Measurements from ENCODE around the gene FAM107B. TPM values are rescaled to one million over a fixed set of nuclear protein-coding genes. Genes with fewer than 3 reads are reported as not detected.

The FAM107B gene
- total and polyA plus RNA-seq, 2 of the 13 experiments (the other 11 are each of a cell fraction or from before 2014, with no cell fraction given), result 15.7 to 24.8 TPM

- TF ChIP-seq FOXJ3 (CRISPR knock-in tag; IDR thresholded peaks at IDR 0.05; ENCODE audit: borderline replicate concordance) (0 out of 2 replicates have a peak, but pooled peaks have one; percentile 5), XRCC5 (optimal IDR thresholded peaks at IDR 0.05; ENCODE audit: low read length) (no peak), ARNT2 (CRISPR knock-in tag; IDR thresholded peaks at IDR 0.05; ENCODE audit: low read depth) (no peak), ASH2L (IDR thresholded peaks at IDR 0.05; ENCODE audit: insufficient read length, low read depth, low read length) (peak; percentile 13), ZNF770 (CRISPR knock-in tag; IDR thresholded peaks at IDR 0.05) (no peak)
- TF ChIP-seq, protein P1, sequence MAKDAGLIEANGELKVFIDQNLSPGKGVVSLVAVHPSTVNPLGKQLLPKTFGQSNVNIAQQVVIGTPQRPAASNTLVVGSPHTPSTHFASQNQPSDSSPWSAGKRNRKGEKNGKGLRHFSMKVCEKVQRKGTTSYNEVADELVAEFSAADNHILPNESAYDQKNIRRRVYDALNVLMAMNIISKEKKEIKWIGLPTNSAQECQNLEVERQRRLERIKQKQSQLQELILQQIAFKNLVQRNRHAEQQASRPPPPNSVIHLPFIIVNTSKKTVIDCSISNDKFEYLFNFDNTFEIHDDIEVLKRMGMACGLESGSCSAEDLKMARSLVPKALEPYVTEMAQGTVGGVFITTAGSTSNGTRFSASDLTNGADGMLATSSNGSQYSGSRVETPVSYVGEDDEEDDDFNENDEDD (CRISPR knock-in tag; IDR thresholded peaks at IDR 0.05; ENCODE audit: borderline replicate concordance), result no peak
- TF ChIP-seq, protein P2, sequence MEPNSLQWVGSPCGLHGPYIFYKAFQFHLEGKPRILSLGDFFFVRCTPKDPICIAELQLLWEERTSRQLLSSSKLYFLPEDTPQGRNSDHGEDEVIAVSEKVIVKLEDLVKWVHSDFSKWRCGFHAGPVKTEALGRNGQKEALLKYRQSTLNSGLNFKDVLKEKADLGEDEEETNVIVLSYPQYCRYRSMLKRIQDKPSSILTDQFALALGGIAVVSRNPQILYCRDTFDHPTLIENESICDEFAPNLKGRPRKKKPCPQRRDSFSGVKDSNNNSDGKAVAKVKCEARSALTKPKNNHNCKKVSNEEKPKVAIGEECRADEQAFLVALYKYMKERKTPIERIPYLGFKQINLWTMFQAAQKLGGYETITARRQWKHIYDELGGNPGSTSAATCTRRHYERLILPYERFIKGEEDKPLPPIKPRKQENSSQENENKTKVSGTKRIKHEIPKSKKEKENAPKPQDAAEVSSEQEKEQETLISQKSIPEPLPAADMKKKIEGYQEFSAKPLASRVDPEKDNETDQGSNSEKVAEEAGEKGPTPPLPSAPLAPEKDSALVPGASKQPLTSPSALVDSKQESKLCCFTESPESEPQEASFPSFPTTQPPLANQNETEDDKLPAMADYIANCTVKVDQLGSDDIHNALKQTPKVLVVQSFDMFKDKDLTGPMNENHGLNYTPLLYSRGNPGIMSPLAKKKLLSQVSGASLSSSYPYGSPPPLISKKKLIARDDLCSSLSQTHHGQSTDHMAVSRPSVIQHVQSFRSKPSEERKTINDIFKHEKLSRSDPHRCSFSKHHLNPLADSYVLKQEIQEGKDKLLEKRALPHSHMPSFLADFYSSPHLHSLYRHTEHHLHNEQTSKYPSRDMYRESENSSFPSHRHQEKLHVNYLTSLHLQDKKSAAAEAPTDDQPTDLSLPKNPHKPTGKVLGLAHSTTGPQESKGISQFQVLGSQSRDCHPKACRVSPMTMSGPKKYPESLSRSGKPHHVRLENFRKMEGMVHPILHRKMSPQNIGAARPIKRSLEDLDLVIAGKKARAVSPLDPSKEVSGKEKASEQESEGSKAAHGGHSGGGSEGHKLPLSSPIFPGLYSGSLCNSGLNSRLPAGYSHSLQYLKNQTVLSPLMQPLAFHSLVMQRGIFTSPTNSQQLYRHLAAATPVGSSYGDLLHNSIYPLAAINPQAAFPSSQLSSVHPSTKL (CRISPR knock-in tag; IDR thresholded peaks at IDR 0.05), result no peak
- TF ChIP-seq, protein P3, sequence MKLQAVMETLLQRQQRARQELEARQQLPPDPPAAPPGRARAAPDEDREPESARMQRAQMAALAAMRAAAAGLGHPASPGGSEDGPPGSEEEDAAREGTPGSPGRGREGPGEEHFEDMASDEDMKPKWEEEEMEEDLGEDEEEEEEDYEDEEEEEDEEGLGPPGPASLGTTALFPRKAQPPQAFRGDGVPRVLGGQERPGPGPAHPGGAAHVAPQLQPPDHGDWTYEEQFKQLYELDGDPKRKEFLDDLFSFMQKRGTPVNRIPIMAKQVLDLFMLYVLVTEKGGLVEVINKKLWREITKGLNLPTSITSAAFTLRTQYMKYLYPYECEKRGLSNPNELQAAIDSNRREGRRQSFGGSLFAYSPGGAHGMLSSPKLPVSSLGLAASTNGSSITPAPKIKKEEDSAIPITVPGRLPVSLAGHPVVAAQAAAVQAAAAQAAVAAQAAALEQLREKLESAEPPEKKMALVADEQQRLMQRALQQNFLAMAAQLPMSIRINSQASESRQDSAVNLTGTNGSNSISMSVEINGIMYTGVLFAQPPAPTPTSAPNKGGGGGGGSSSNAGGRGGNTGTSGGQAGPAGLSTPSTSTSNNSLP (IDR thresholded peaks at IDR 0.05; ENCODE audit: low read depth, low read length), result no peak
- TF ChIP-seq, protein P4, sequence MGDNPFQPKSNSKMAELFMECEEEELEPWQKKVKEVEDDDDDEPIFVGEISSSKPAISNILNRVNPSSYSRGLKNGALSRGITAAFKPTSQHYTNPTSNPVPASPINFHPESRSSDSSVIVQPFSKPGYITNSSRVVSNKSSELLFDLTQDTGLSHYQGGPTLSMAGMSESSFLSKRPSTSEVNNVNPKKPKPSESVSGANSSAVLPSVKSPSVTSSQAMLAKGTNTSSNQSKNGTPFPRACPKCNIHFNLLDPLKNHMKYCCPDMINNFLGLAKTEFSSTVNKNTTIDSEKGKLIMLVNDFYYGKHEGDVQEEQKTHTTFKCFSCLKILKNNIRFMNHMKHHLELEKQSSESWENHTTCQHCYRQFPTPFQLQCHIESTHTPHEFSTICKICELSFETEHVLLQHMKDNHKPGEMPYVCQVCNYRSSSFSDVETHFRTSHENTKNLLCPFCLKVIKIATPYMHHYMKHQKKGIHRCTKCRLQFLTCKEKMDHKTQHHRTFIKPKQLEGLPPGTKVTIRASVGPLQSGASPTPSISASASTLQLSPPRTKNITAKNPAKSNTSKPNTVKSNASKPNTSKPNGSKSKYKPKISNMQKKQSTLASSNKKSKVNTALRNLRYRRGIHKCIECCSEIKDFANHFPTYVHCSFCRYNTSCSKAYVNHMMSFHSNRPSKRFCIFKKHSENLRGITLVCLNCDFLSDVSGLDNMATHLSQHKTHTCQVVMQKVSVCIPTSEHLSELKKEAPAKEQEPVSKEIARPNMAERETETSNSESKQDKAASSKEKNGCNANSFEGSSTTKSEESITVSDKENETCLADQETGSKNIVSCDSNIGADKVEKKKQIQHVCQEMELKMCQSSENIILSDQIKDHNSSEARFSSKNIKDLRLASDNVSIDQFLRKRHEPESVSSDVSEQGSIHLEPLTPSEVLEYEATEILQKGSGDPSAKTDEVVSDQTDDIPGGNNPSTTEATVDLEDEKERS (CRISPR knock-in tag; IDR thresholded peaks at IDR 0.05), result no peak
These were observed 238.2 kb downstream of the FAM107B start (continued) for GRCh38 chr10:14536241-14537213.
